Omental fat pad (tissue), 4 donors: ENCODE results near the gene COL16A1. TPM values are rescaled to one million over a fixed set of nuclear protein-coding genes. Genes with fewer than 3 reads are reported as not detected.

Experiments
- ATAC-seq: fragments of 150-250 bp; one replicate; pipeline ENCODE4 v1.9.1; 2016; ENCODE audit warnings: mild to moderate bottlenecking, moderate library complexity; ENCODE audit not compliant: low FRiP score
- DNase-seq: peaks from one replicate; pipeline ENCODE4 v3.0.0-alpha.2; 2019; ENCODE audit warnings: low spot score
- CTCF ChIP-seq, 3 donors: fragments of 450-650 bp; IDR thresholded peaks; one replicate each; pipeline ENCODE4 v1.5.1; 2016 to 2017; ENCODE audit warnings: antibody characterized with exemption in 3 of 3, mild to moderate bottlenecking in 3 of 3, moderate library complexity in 2 of 3
- total RNA-seq, 4 donors: library from RNA; depleted of rRNA; stranded (reverse); fragments of >200 nt; gene quantifications; one replicate each; pipeline ENCODE4 v1.1.0, GENCODE V29; 2016

The COL16A1 gene
- total RNA-seq, 4 donors from 2014 or later: 17.4 to 69.2 (median 21.7) TPM

DNA sequence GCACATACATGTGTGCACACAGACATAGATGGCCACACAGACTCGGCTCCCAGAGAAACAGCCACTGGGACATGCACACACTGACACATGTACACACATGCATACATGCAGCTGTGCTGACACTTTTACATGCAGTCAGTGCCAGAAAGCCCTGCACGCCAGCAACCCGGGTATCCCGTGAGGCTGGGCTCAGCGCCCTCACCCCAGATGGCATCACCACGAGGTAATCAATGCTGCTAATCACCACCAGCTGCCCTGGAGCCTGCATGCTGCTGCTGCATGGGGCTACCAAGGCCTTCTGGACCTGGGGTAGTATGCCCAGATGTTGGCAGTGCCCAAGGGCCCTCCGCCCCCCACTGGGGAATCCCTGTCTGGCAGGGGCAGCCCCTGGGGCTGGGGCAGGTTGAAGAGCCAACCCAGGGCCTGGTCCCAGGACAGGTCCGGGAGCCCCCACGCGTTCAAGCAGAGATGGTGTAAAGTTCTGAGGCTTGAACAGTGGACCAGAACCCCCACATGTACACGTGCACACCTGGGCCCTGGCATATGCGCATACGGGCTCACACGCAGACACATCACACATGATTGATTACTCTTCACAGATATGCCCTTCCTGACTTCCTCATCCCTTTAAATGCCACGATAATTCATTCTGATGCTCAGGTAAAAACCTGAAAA, 2.7 kb upstream of the COL16A1 start:
- ATAC-seq (no peak), DNase-seq (no peak)
- no peak for TF ChIP-seq CTCF (IDR thresholded peaks at IDR 0.05)

- ATAC-seq (no peak), DNase-seq (no peak)
- no peak for TF ChIP-seq CTCF (IDR thresholded peaks at IDR 0.05)
Measured at GRCh38 chr1:31705080-31705866, 1.5 kb upstream of the COL16A1 start.

DNA sequence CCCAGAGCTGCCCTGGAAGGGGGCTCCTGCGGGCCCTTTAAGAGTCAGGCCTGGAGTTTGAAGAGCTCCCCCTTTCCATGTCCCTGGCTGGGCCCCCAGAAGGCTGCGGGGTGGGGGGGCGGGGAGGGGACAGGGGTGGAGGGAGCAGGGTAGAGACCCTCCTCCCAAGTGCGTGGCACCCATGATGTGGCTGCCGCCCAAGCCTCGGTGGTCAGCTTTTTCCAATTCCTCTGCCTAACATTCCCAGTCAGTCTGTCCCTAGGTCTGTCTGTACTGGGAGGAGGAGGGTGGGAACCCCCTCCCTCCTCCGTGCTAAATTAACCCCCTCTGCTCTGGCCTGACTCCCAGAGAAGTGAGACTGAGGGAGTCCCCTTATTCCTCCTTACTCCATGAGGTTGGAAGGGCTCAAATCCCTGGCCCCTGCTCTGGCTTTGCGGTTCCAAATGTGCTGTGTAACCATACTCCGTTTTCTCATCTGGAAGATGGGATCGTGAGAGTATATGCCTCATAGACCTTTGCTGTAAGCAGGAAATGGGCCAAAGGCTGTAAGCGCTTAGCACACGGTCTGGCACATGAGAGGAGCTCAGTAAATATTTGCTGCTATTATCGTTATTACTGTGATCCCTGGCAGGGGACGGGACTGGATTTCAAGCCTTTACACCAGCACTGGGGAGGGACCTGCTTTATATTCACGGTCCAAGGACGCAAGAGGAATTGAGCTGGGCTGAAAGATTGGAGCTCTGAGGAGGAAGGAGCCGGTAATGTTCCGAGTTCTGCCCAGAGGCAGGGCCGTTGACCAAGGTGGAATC, 658 bp upstream of the COL16A1 start:
- ATAC-seq: no peak
- TF ChIP-seq CTCF (IDR thresholded peaks at IDR 0.05): no peak
- no peak for DNase-seq

- ATAC-seq (no peak), DNase-seq (no peak)
- TF ChIP-seq CTCF (IDR thresholded peaks at IDR 0.05): no peak
Measured at GRCh38 chr1:31702836-31703404, 897 bp downstream of the COL16A1 start.

- peak; percentile 76 for ATAC-seq
- peak; percentile 98 for DNase-seq
- TF ChIP-seq CTCF (IDR thresholded peaks at IDR 0.05): no peak
Measured at GRCh38 chr1:31701091-31701736, 2.6 kb downstream of the COL16A1 start.

DNA sequence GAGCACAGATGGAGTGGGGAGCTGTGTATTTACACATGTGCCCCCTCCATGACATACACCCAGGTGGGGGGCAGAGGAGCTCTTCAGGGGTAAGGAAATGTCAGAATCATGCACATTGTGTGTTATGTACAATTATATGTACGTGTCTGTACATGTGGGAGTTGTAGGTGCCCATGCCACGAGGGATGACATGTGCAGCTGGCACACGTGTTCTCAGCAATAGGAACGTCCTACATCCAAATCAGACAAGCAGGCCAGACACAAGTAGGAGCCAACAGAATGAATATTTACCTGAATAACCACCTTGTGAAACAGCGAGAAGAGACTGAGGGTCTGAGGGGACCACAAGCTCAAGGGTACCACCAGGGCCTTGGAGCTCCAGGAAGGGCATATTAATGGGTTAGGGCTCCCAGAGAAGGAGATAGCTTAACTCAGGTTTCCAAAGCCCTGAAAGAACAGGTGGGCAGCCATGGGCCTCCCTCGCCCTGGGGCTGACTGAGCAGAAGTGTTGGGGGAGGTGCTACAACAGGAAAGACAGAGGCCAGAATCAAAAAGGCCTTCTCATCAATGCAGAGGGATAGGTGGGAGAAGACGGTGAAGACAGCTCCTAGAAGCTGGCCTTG, 3.2 kb downstream of the COL16A1 start:
- no peak for DNase-seq
- no peak for TF ChIP-seq CTCF (IDR thresholded peaks at IDR 0.05)
- no peak for ATAC-seq
